Left lobe of liver (tissue), 2 donors: ENCODE measurements around the gene KCNH2. TPM values are rescaled to one million over a fixed set of nuclear protein-coding genes. Genes with fewer than 3 reads are reported as not detected.
"Not testable (repeated sequence)": the region's sequence is repeated elsewhere in the genome, so short reads cannot be mapped to it uniquely, and the experiment has no call there.

Source experiments
- ATAC-seq: fragments of 200-7000 bp; cut with Tn5 transposase; one replicate; pipeline ENCODE4 v1.9.1; 2020; ENCODE audit warnings: mild to moderate bottlenecking, moderate library complexity
- DNase-seq: peaks from one replicate; pipeline ENCODE4 v3.0.0-alpha.2; 2020; ENCODE audit warnings: low spot score
- total RNA-seq: library from RNA; stranded (reverse); gene quantifications from one replicate; pipeline ENCODE4 v1.2.1, GENCODE V29; 2021
- donor health status: DM: no; HTN: no; CAD: no; lungs with moderate emphysema.
- donor health status: DM: no; HTN: yes; CAD: no.

KCNH2 gene
- 0.28 TPM for total RNA-seq

GRCh38 chr7:150978126-150978789 lies at the start of gene KCNH2:
Gene KCNH2, minus strand, starts transcription at chr7:150978321. Its CDS starts 408 bp downstream, at chr7:150977913.
- DNase-seq (no peak), ATAC-seq (no peak)

- not testable (repeated sequence) for DNase-seq, ATAC-seq
These were observed 49.6 kb upstream of the KCNH2 start for GRCh38 chr7:151027728-151028130.

- not testable (repeated sequence) for ATAC-seq, DNase-seq
These were observed 48.9 kb upstream of the KCNH2 start for GRCh38 chr7:151026771-151027727.

- ATAC-seq: no peak
- DNase-seq: no peak
These were observed 48.0 kb upstream of the KCNH2 start for GRCh38 chr7:151025924-151026671.

GRCh38 chr7:151024435-151025056 lies 46.4 kb upstream of the KCNH2 start, which contains the start of gene ATG9B:
Gene ATG9B, minus strand, starts transcription at chr7:151024494. Its CDS starts 71 bp downstream, at chr7:151024423.
- no peak for ATAC-seq
- DNase-seq: no peak

- DNase-seq: no peak
- ATAC-seq: no peak
These were observed 45.1 kb upstream of the KCNH2 start for GRCh38 chr7:151023232-151023631.

- no peak for DNase-seq
- ATAC-seq: no peak
These were observed 42.1 kb upstream of the KCNH2 start for GRCh38 chr7:151020231-151020630.

GRCh38 chr7:151019130-151019447 lies 41.0 kb upstream of the KCNH2 start:
- DNase-seq: no peak
- ATAC-seq: peak; percentile 28

- DNase-seq: no peak
- peak; percentile 12 for ATAC-seq
These were observed 40.5 kb upstream of the KCNH2 start for GRCh38 chr7:151018421-151019129.

GRCh38 chr7:151017953-151018420 lies 39.9 kb upstream of the KCNH2 start:
- ATAC-seq (peak; percentile 78), DNase-seq (no peak)

GRCh38 chr7:151017370-151017952 lies 39.3 kb upstream of the KCNH2 start:
- no peak for ATAC-seq
- DNase-seq: no peak

- no peak for DNase-seq
These were observed 38.8 kb upstream of the KCNH2 start for GRCh38 chr7:151016942-151017341.

GRCh38 chr7:151016505-151016904 lies 38.4 kb upstream of the KCNH2 start:
- no peak for ATAC-seq
- DNase-seq: no peak

More at GRCh38 chr7:151016942-151017341, 38.8 kb upstream of the KCNH2 start:
- ATAC-seq: no peak

GRCh38 chr7:151015967-151016366 lies 37.8 kb upstream of the KCNH2 start:
- ATAC-seq (no peak), DNase-seq (no peak)

GRCh38 chr7:151014950-151015349 lies 36.8 kb upstream of the KCNH2 start:
- ATAC-seq: no peak
- DNase-seq: no peak

GRCh38 chr7:151013733-151014497 lies 35.8 kb upstream of the KCNH2 start:
- peak; percentile 11 for ATAC-seq
- DNase-seq: no peak

- ATAC-seq: peak; percentile 3
- DNase-seq: no peak
These were observed 35.2 kb upstream of the KCNH2 start for GRCh38 chr7:151013356-151013732.

GRCh38 chr7:151012911-151013347 lies 34.8 kb upstream of the KCNH2 start:
- peak; percentile 48 for ATAC-seq
- DNase-seq: no peak
